Activated effector memory CD4-positive, alpha-beta T cell treated with Interleukin-2 at 50 U/mL for 16 hours (primary cell): ENCODE measurements around the gene SUN1.
"Not testable (repeated sequence)": the region's sequence is repeated elsewhere in the genome, so short reads cannot be mapped to it uniquely, and the experiment has no call there.

Source experiments
- DNase-seq: peaks from one replicate; pipeline ENCODE4 v3.0.0-alpha.2; 2020

The SUN1 gene

GRCh38 chr7:923108-924041, 91.1 kb downstream of the SUN1 start:
- peak; percentile 91 for DNase-seq

GRCh38 chr7:924042-924441, 91.8 kb downstream of the SUN1 start:
- not testable (repeated sequence) for DNase-seq
